Left lung (tissue), 10 donors: ENCODE data around the gene IFIH1. TPM values are rescaled to one million over a fixed set of nuclear protein-coding genes. Genes with fewer than 3 reads are reported as not detected.

ENCODE experiments used
- ATAC-seq: fragments of 200-7000 bp; cut with Tn5 transposase; one replicate; pipeline ENCODE4 v1.9.1; 2020; ENCODE audit warnings: moderate library complexity
- DNase-seq, 4 donors: peaks; one replicate each; pipeline ENCODE4 v3.0.0-alpha.2; 2013 to 2020
- H3K27ac ChIP-seq, 2 donors: fragments of 200-600 bp; sonication (generic) in 1 of 2; one replicate each; pipeline versions ENCODE4 v1.5.0 to v1.8.0; 2020 to 2021
- H3K27me3 ChIP-seq, 2 donors: fragments of 200-600 bp; sonication (generic) in 1 of 2; one replicate each; pipeline versions ENCODE4 v1.5.0 to v1.8.0; 2020 to 2021
- H3K36me3 ChIP-seq, 2 donors: fragments of 200-600 bp; sonication (generic) in 1 of 2; one replicate each; pipeline versions ENCODE4 v1.5.0 to v1.8.0; 2020 to 2021
- H3K4me1 ChIP-seq, 2 donors: fragments of 200-600 bp; one replicate each; pipeline ENCODE4 v1.8.0; 2021
- H3K4me3 ChIP-seq, 2 donors: fragments of 200-600 bp; sonication (generic) in 1 of 2; one replicate each; pipeline versions ENCODE4 v1.5.0 to v1.8.0; 2020 to 2021; ENCODE audit warnings: mild to moderate bottlenecking in 1 of 2
- H3K9me3 ChIP-seq, 2 donors: fragments of 200-600 bp; sonication (generic) in 1 of 2; one replicate each; pipeline versions ENCODE4 v1.5.0 to v1.8.0; 2020 to 2021
- CTCF ChIP-seq, 2 donors: fragments of 200-600 bp; sonication (generic) in 1 of 2; IDR thresholded peaks; one replicate each; pipeline versions ENCODE4 v1.5.0 to v1.8.0; 2021; ENCODE audit warnings: antibody characterized with exemption in 2 of 2
- intact Hi-C, 2 donors: fragments of 100-400 bp; cut with DNase I; formaldehyde crosslinking; loops; one replicate each; pipeline versions ENCODE4 v1.11.2 to v1.14.2; 2022
- polyA plus RNA-seq, 6 donors: library from polyadenylated mRNA; unstranded; fragments of 120-200 nt; gene quantifications; one replicate each; pipeline ENCODE4 v1.2.1, GENCODE V29; 2013; ENCODE audit not compliant: insufficient read length in 6 of 6
- total RNA-seq, 2 donors: library from RNA; stranded (reverse); fragmentation: NEBNext Ultra II Directional; extraction: Animal tissue kit (Norgen Biotek cat#: 25700); gene quantifications; one replicate each; pipeline ENCODE4 v1.2.1, GENCODE V29; 2021
- donor health status: DM: no; HTN: yes; CAD: no.
- donor health status: DM: no; HTN: no; CAD: no.

The IFIH1 gene
- total and polyA plus RNA-seq, 8 donors, result 11.6 to 33.5 (median 12.8) TPM

GRCh38 chr2:162324953-162325352, 6.5 kb upstream of the IFIH1 start:
- H3K36me3 ChIP-seq, result no peaks in the 10 kb centered on the region

GRCh38 chr2:162320864-162321517, 2.5 kb upstream of the IFIH1 start:
- DNase-seq (no peak), ATAC-seq (no peak)
- Histone ChIP-seq H3K4me3 (no peak overlapping the region), H3K4me1 (peaks cover 8 to 36% of the 10 kb centered on the region in 2 donors), H3K9me3 (no peaks in the 10 kb centered on the region), H3K27me3 (no peaks in the 10 kb centered on the region), H3K36me3 (no peaks in the 10 kb centered on the region), H3K27ac (no peak overlapping the region)
- intact Hi-C loops, result no loop called here
- TF ChIP-seq CTCF (IDR thresholded peaks at IDR 0.05), result no peak

More at GRCh38 chr2:162324953-162325352, 6.5 kb upstream of the IFIH1 start:
- H3K9me3 ChIP-seq, result no peaks in the 10 kb centered on the region
- H3K27me3 ChIP-seq, result no peaks in the 10 kb centered on the region
- peaks cover 3 to 26% of the 10 kb centered on the region in 2 donors for H3K4me1 ChIP-seq
- intact Hi-C loops, result no loop called here
- TF ChIP-seq CTCF (IDR thresholded peaks at IDR 0.05), result no peak
- H3K4me3 ChIP-seq, result no peak overlapping the region
- DNase-seq (no peak), ATAC-seq (no peak)
- no peak overlapping the region for H3K27ac ChIP-seq

GRCh38 chr2:162317861-162318327, 590 bp downstream of the IFIH1 start:
- intact Hi-C loops, result no loop called here
- peaks cover 9 to 60% of the 10 kb centered on the region in 2 donors for H3K4me1 ChIP-seq
- no peak for TF ChIP-seq CTCF (IDR thresholded peaks at IDR 0.05)

GRCh38 chr2:162317058-162317742, 1.3 kb downstream of the IFIH1 start:
- peak overlapping the region; percentile 68 to 92 for H3K4me3 ChIP-seq
- no peaks in the 10 kb centered on the region for H3K27me3 ChIP-seq
- peaks cover 9 to 65% of the 10 kb centered on the region in 2 donors for H3K4me1 ChIP-seq
- intact Hi-C loops, result no loop called here
- TF ChIP-seq CTCF (IDR thresholded peaks at IDR 0.05), result no peak
- H3K27ac ChIP-seq, result peak overlapping the region; percentile 94 to 98
- H3K9me3 ChIP-seq, result no peaks in the 10 kb centered on the region
- no peak for DNase-seq
- H3K36me3 ChIP-seq, result no peaks in the 10 kb centered on the region
- no peak for ATAC-seq

More at GRCh38 chr2:162317861-162318327, 590 bp downstream of the IFIH1 start:
- Histone ChIP-seq H3K9me3 (no peaks in the 10 kb centered on the region), H3K4me3 (peak overlapping the region; percentile 68 to 92), H3K27me3 (no peaks in the 10 kb centered on the region), H3K36me3 (no peaks in the 10 kb centered on the region), H3K27ac (peak overlapping the region; percentile 94 to 98)
- ATAC-seq (peak; percentile 38), DNase-seq (peak in 3 of 4 donors; percentile 21 to 77 (median 46))

- DNase-seq, result no peak
- no peak for TF ChIP-seq CTCF (IDR thresholded peaks at IDR 0.05)
- Histone ChIP-seq H3K27ac (no peak overlapping the region), H3K9me3 (no peaks in the 10 kb centered on the region), H3K36me3 (no peaks in the 10 kb centered on the region), H3K27me3 (no peaks in the 10 kb centered on the region), H3K4me1 (peaks cover 9 to 66% of the 10 kb centered on the region in 2 donors), H3K4me3 (peak overlapping the region in 1 of 2 donors; percentile 92)
- no peak for ATAC-seq
- intact Hi-C loops, result no loop called here
Observed at GRCh38 chr2:162316590-162316989, 1.9 kb downstream of the IFIH1 start.
